Adipose tissue (tissue), 3 donors: ENCODE results near the gene RSAD1. TPM values are rescaled to one million over a fixed set of nuclear protein-coding genes. Genes with fewer than 3 reads are reported as not detected.

Experiments
- H3K27ac ChIP-seq: one replicate; pipeline ENCODE4 v1.5.1; 2013; ENCODE audit warnings: low read depth, low read length
- WGBS, 3 donors: extraction: QIAGEN DNeasy Blood & Tissue Kit; methylation state at CpG; one replicate each; pipeline ENCODE4 v1.1.7; 2013; 5-methylcytosine and 5-hydroxymethylcytosine counted together
- polyA plus RNA-seq, 3 donors: library from polyadenylated mRNA; stranded (reverse); fragments of 200-250 nt; gene quantifications; one replicate each; pipeline ENCODE4 v1.2.3, GENCODE V29; 2013
- donor health status: healthy with polysubstance abuse.
- donor health status: Bipolar disorder and iron deficiency.
- donor health status: healthy.

RSAD1 gene
- polyA plus RNA-seq, 3 donors: 21.9 to 27.9 (median 25.9) TPM

DNA sequence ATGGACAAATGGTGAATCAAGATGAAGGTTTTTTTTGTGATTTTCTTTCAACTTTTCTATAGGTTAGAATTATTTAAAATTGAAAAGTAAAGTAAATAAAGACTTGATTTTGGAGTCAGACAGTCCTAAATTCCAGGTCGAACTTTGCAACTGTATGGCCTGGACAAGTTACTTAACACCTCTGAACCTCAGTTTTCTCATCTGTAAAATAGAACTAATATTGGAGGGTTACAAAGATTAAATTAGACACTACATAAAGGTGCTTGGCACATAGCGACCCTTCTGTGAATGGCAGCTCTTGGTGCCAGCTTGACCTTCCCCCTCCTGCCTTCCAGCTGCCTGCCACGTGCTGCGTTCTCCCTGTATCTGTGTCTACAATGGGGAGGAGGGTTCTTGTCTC lies 3.0 kb downstream of the RSAD1 start:
- H3K27ac ChIP-seq: no peak overlapping the region
- 63 to 89% (median 86%) methylated on average over 4 of the region's 4 CpGs for WGBS, 3 donors

DNA sequence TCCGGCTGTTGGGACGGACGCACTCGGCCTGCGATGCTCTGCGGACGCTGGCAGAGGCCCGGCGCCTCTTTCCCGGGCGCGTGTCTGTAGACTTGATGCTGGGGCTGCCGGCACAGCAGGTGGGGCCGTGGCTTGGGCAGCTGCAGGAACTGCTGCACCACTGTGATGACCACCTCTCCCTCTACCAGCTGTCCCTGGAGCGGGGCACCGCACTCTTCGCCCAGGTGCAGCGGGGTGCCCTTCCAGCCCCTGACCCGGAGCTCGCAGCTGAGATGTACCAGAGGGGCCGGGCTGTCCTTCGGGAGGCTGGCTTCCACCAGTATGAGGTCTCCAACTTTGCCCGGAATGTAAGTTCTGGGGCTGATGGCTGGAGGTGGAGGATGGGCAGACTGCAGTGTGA lies 3.5 kb downstream of the RSAD1 start:
- 74 to 90% (median 88%) methylated on average over 23 of the region's 23 CpGs for whole genome bisulfite sequencing, 3 donors
- no peak overlapping the region for H3K27ac ChIP-seq

DNA sequence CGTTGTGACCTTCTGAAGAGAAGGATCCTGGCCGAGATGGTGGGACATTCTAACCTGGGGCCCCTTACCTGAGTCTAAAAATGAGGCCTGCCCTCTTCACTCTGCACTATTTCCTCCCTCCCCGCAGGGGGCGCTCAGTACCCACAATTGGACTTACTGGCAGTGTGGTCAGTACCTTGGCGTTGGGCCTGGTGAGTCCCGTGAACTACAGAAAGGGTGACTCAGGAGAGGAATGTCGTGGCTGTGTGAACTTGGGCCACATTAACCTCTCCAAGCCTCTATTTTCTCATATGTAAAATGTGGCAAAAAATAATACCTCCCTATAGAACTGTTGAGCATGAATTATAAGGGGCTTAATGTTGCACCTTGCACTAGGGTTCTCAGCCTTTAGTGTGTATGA lies 3.9 kb downstream of the RSAD1 start:
- WGBS, 3 donors: 3 to 18% (median 18%) methylated on average over 7 of the region's 7 CpGs

GRCh38 chr17:50483266-50483665 lies 4.6 kb downstream of the RSAD1 start:
- no peak overlapping the region for H3K27ac ChIP-seq
- WGBS, 3 donors: 78 to 84% (median 79%) methylated on average over 5 of the region's 5 CpGs

More for the DNA sequence above, 3.9 kb downstream of the RSAD1 start:
- H3K27ac ChIP-seq: no peak overlapping the region

GRCh38 chr17:50484386-50485155 lies 5.9 kb downstream of the RSAD1 start:
- H3K27ac ChIP-seq: no peak overlapping the region
- WGBS, 3 donors: 92 to 98% (median 93%) methylated on average over 11 of the region's 11 CpGs

- no peak overlapping the region for H3K27ac ChIP-seq
- WGBS, 3 donors: 78 to 91% (median 89%) methylated on average over 17 of the region's 17 CpGs
These were observed 8.8 kb downstream of the RSAD1 start for GRCh38 chr17:50487213-50488096.

DNA sequence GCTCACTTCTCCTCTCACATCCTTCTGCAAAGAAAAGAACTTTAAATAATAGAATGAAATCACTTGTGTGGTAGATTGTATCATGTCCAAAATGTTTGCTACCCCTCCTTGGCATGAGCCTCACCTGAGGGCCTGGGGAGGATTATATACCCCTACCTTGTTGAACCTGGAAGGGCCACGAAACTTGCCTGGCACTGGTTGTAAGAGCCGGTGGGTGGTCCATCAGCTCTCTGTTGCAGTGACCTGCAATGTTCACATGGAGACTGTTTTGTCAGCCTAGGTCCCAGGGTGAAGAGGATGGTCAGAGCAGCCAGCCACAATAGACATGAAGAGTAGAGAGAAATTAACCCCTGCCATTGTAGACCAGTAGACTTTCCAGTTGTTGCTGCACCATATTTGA lies 10.2 kb downstream of the RSAD1 start:
- no peak overlapping the region for H3K27ac ChIP-seq
- 90 to 94% (median 92%) methylated on average over 2 of the region's 2 CpGs for WGBS, 3 donors

GRCh38 chr17:50491505-50491904 lies 12.8 kb downstream of the RSAD1 start:
- 39 to 75% (median 44%) methylated on average over 1 of the region's 1 CpG for WGBS, 3 donors
- no peak overlapping the region for H3K27ac ChIP-seq

DNA sequence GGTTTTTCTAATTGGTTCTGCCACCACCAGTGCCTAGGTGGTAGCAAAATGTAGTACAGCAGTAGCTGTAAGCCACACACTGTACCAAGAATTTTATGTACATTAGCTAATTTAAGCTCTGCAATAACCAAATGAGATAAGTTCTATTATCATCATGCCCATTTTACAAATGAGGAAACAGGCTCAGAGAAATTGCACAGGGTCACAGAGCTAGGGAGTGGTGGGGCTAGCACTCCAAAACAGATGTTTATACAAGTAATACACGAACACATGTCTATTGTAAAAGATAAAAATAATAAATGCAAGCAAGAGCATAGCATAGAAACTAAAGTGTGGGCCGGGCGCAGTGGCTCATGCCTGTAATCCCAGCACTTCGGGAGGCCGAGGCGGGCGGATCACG lies 13.6 kb downstream of the RSAD1 start:
- 80 to 93% (median 84%) methylated on average over 4 to 7 of the region's 8 CpGs for WGBS, 3 donors
- H3K27ac ChIP-seq: no peak overlapping the region

GRCh38 chr17:50493744-50494143 lies 15.1 kb downstream of the RSAD1 start:
- WGBS, 3 donors: 54 to 57% (median 55%) methylated on average over 3 of the region's 3 CpGs

GRCh38 chr17:50495217-50495823 lies 16.7 kb downstream of the RSAD1 start:
- 85 to 90% (median 88%) methylated on average over 8 of the region's 8 CpGs for WGBS, 3 donors
- no peak overlapping the region for H3K27ac ChIP-seq

More at GRCh38 chr17:50493744-50494143, 15.1 kb downstream of the RSAD1 start:
- no peak overlapping the region for H3K27ac ChIP-seq

- no peak overlapping the region for H3K27ac ChIP-seq
- WGBS, 3 donors: 94 to 98% (median 96%) methylated on average over 8 of the region's 8 CpGs
These were observed 17.3 kb downstream of the RSAD1 start for GRCh38 chr17:50495918-50496317.

DNA sequence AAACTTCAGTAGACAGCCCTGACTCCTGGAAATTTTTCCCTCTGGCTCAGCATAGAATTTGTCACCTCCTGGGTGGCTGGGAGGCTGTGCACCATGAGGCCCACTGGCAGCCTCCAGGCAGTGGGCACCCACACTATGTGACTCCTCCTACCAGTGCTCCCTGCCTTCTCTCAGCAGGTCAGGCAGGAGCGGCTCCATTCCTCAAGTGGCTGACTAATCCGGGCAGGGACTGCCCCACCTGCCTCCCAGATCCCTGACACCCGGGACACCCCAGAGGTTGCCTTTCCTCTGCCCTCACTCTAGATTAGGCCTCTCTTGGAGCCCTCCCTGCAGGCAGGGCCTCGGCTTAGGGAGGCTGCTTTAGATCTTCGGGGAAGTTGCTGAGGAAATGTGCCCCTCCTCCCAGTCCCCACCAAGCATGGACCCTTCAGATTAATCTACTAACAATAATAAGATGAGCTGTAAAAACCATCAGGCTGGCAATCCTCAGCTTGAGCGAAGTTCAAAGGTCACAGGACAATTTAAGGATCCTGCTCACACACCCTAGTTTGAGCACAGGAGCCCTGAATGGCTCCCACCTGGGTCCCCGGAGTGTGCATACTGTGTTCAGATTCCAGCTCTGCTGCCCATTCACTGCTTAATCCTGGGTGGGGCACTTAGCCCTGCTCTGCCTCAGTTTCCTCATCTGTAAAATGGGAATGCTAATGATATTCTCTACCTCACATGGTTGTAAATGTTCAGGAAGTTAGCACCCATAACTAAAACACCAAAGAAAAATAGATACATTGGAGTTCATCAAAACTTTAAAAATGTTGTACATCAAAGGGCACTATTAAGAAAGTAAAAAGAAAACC lies 19.6 kb downstream of the RSAD1 start:
- WGBS, 3 donors: 73 to 87% (median 81%) methylated on average over 7 of the region's 7 CpGs

GRCh38 chr17:50499270-50499669 lies 20.6 kb downstream of the RSAD1 start:
- no peak overlapping the region for H3K27ac ChIP-seq

More for the DNA sequence above, 19.6 kb downstream of the RSAD1 start:
- H3K27ac ChIP-seq: no peak overlapping the region

DNA sequence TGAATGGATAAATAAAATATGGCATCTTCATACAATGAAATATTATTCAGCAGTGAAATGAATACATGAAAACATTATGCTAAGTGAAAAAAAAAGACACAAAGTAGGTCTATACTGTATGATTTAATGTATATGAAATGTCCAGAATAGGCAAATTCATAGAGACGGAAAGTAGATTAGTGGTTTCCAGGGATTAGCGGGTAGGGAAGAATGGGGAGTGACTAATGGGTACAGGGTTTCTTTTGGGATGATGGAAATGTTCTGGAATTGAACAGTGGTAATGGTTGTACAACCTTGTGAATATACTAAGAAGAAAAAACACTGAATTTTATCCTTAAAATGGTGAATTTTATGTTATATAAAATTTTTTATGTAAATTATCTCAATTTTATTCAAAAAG lies 21.1 kb downstream of the RSAD1 start:
- no peak overlapping the region for H3K27ac ChIP-seq
- WGBS, 3 donors: 95 to 98% (median 97%) methylated on average over 2 of the region's 2 CpGs

DNA sequence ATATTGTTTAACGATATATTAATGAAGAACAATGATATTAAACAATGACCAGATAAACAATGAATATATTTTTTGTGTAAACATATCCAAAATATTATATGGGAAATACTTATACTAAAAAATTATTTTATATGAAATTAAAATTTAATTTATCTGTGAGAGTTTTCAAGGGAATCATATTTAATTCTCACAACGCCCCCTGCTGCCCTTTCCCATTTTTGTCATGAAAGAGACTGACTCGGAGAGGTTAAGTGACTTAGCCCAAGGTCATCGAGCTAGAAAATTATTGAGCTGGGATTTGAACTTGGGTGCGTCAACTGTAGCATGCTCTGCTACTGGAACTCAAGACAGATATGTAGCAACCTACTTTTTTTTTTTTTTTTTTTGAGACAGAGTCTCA lies 22.4 kb downstream of the RSAD1 start:
- WGBS, 3 donors: 21 to 38% (median 30%) methylated on average over 5 of the region's 5 CpGs
- no peak overlapping the region for H3K27ac ChIP-seq

GRCh38 chr17:50502301-50502990 lies 23.8 kb downstream of the RSAD1 start:
- 88 to 90% (median 89%) methylated on average over 9 of the region's 9 CpGs for WGBS, 3 donors
- no peak overlapping the region for H3K27ac ChIP-seq
